Measurements from ENCODE around the gene ATP5PO. TPM values are rescaled to one million over a fixed set of nuclear protein-coding genes. Genes with fewer than 3 reads are reported as not detected.

Gene ATP5PO
- polyA plus RNA-seq, 5 donors, result 259 to 367 (median 281) TPM

Other genes starting within 250 kb of the ATP5PO start
- gene MRPS6, start 157.8 kb upstream of the ATP5PO start, polyA plus RNA-seq (ENCODE audit: insufficient read depth in 1 of 5, insufficient read length in 5 of 5, low replicate concordance in 1 of 5), result 10 to 100 TPM; 78.0 to 96.8 (median 82.4) TPM
- gene SLC5A3, start 157.8 kb upstream of the ATP5PO start, polyA plus RNA-seq (ENCODE audit: insufficient read depth in 1 of 5, insufficient read length in 5 of 5, low replicate concordance in 1 of 5), result 10 to 100 TPM; 11.9 to 22.3 (median 17.8) TPM